HepG2 (cell line): ENCODE measurements around the gene ZNF467. TPM values are rescaled to one million over a fixed set of nuclear protein-coding genes. Genes with fewer than 3 reads are reported as not detected.

ENCODE experiments used
- FOXM1 ChIP-seq: sonication (generic); formaldehyde crosslinking; IDR thresholded peaks from 2 replicates; pipeline ENCODE4 v1.5.0; 2020; ENCODE audit warnings: missing genetic modification reagents
- KLF15 ChIP-seq: sonication (generic); formaldehyde crosslinking; IDR thresholded peaks from 2 replicates; pipeline ENCODE4 v1.8.1; 2023; ENCODE audit warnings: borderline replicate concordance, mild to moderate bottlenecking, inconsistent platforms, missing genetic modification reagents, mixed read lengths
- RAD51 ChIP-seq: fragments of 450-650 bp; IDR thresholded peaks from 2 replicates; pipeline ENCODE4 v1.6.1; 2016; ENCODE audit warnings: borderline replicate concordance
- SCMH1 ChIP-seq: sonication (generic); formaldehyde crosslinking; IDR thresholded peaks from 2 replicates; pipeline ENCODE4 v1.9.0; 2021; ENCODE audit warnings: missing genetic modification reagents, mild to moderate bottlenecking, borderline replicate concordance
- YEATS2 ChIP-seq: sonication (generic); formaldehyde crosslinking; IDR thresholded peaks from 2 replicates; pipeline ENCODE4 v1.4.0; 2020; ENCODE audit warnings: missing genetic modification reagents, borderline replicate concordance
- ZNF549 ChIP-seq: sonication (generic); formaldehyde crosslinking; IDR thresholded peaks from 2 replicates; pipeline ENCODE4 v1.5.0; 2020; ENCODE audit warnings: missing genetic modification reagents
- ZNF746 ChIP-seq: sonication (generic); formaldehyde crosslinking; IDR thresholded peaks from 2 replicates; pipeline ENCODE4 v1.8.0; 2022; ENCODE audit warnings: mild to moderate bottlenecking, missing genetic modification reagents
- ZNF749 ChIP-seq: sonication (generic); formaldehyde crosslinking; IDR thresholded peaks from 2 replicates; pipeline ENCODE4 v1.8.0; 2022; ENCODE audit warnings: mild to moderate bottlenecking, missing genetic modification reagents, moderate library complexity, borderline replicate concordance
- polyA plus RNA-seq, 8 experiments: library from polyadenylated mRNA; depleted of rRNA in 3 of 8; stranded (reverse) in 7 of 8; unstranded in 1 of 8; fragments of >200 nt; fragmentation: Illumina TruSeq in 4 of 8; extraction: Trizol in 4 of 8; gene quantifications; 2 replicates each; pipeline versions ENCODE4 v1.2.1 to v1.2.3, GENCODE V29; 2011 to 2016; ENCODE audit warnings: low read depth in 4 of 8, missing spikeins in 1 of 8, mixed read lengths in 1 of 8; ENCODE audit not compliant: insufficient read depth in 1 of 8
- total RNA-seq, 5 experiments: library from RNA; depleted of rRNA; stranded (reverse); fragments of >200 nt; fragmentation: Illumina TruSeq; extraction: Trizol; gene quantifications; 2 replicates each; pipeline ENCODE4 v1.2.3, GENCODE V29; 2016; ENCODE audit warnings: low read depth in 1 of 5
- TF ChIP-seq, protein P1 (sequence below): sonication (generic); formaldehyde crosslinking; IDR thresholded peaks from 2 replicates; pipeline ENCODE4 v1.5.1; 2020; ENCODE audit warnings: mild to moderate bottlenecking, missing genetic modification reagents, moderate library complexity
- TF ChIP-seq, protein P2 (sequence below): sonication (generic); formaldehyde crosslinking; IDR thresholded peaks from 2 replicates; pipeline ENCODE4 v1.4.0; 2020; ENCODE audit warnings: missing genetic modification reagents, mild to moderate bottlenecking, borderline replicate concordance
- TF ChIP-seq, protein P3 (sequence below): sonication (generic); formaldehyde crosslinking; IDR thresholded peaks from 2 replicates; pipeline ENCODE4 v1.4.0; 2020; ENCODE audit warnings: missing genetic modification reagents
- TF ChIP-seq, protein P4 (sequence below): sonication (generic); formaldehyde crosslinking; IDR thresholded peaks from 2 replicates; pipeline ENCODE4 v1.5.0; 2020; ENCODE audit warnings: missing genetic modification reagents

ZNF467 gene
- total and polyA plus RNA-seq, 2 of the 13 experiments (the other 11 are each of a cell fraction or from before 2014, with no cell fraction given), result 0.03 TPM; not detected in 1

DNA sequence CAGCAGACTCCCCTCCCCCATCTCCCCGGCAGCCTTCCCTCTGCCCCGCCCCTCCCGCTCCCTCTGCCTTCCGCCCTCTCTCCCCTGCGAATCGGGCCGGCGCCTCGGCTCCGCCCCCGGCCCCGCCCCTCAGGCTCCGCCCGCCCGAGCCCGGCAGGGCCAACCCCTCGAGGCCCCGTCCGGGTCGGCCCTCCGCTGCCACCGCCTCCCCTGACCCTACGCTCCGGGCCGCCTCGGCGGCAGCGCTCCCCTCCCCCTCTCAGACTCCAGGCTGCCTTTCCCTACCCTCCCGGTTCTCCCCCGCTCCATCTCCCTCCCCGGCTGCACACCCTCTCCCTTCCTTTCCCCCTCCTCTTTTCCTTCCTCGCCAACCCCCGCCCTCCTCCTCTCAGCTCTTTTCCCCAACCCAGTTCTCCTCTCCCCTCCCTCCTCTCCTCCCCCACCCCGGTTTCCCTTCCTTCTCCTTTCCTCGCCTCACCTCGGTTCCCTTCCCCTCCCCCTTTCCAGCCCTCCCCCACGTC, 1.6 kb downstream of the ZNF467 start (continued):
- TF ChIP-seq, protein P1, sequence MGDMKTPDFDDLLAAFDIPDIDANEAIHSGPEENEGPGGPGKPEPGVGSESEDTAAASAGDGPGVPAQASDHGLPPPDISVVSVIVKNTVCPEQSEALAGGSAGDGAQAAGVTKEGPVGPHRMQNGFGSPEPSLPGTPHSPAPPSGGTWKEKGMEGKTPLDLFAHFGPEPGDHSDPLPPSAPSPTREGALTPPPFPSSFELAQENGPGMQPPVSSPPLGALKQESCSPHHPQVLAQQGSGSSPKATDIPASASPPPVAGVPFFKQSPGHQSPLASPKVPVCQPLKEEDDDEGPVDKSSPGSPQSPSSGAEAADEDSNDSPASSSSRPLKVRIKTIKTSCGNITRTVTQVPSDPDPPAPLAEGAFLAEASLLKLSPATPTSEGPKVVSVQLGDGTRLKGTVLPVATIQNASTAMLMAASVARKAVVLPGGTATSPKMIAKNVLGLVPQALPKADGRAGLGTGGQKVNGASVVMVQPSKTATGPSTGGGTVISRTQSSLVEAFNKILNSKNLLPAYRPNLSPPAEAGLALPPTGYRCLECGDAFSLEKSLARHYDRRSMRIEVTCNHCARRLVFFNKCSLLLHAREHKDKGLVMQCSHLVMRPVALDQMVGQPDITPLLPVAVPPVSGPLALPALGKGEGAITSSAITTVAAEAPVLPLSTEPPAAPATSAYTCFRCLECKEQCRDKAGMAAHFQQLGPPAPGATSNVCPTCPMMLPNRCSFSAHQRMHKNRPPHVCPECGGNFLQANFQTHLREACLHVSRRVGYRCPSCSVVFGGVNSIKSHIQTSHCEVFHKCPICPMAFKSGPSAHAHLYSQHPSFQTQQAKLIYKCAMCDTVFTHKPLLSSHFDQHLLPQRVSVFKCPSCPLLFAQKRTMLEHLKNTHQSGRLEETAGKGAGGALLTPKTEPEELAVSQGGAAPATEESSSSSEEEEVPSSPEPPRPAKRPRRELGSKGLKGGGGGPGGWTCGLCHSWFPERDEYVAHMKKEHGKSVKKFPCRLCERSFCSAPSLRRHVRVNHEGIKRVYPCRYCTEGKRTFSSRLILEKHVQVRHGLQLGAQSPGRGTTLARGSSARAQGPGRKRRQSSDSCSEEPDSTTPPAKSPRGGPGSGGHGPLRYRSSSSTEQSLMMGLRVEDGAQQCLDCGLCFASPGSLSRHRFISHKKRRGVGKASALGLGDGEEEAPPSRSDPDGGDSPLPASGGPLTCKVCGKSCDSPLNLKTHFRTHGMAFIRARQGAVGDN (CRISPR knock-in tag), result peak; percentile 26; the same call in 1 of the 2 replicates
- TF ChIP-seq FOXM1 (no peak), KLF15 (CRISPR knock-in tag) (no peak), RAD51 (no peak), ZNF746 (0 out of 2 replicates have a peak, but pooled peaks have one; percentile 40), ZNF549 (no peak), YEATS2 (no peak), ZNF749 (CRISPR knock-in tag) (no peak), SCMH1 (CRISPR knock-in tag) (no peak)
- TF ChIP-seq, protein P2, sequence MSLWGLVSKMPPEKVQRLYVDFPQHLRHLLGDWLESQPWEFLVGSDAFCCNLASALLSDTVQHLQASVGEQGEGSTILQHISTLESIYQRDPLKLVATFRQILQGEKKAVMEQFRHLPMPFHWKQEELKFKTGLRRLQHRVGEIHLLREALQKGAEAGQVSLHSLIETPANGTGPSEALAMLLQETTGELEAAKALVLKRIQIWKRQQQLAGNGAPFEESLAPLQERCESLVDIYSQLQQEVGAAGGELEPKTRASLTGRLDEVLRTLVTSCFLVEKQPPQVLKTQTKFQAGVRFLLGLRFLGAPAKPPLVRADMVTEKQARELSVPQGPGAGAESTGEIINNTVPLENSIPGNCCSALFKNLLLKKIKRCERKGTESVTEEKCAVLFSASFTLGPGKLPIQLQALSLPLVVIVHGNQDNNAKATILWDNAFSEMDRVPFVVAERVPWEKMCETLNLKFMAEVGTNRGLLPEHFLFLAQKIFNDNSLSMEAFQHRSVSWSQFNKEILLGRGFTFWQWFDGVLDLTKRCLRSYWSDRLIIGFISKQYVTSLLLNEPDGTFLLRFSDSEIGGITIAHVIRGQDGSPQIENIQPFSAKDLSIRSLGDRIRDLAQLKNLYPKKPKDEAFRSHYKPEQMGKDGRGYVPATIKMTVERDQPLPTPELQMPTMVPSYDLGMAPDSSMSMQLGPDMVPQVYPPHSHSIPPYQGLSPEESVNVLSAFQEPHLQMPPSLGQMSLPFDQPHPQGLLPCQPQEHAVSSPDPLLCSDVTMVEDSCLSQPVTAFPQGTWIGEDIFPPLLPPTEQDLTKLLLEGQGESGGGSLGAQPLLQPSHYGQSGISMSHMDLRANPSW (CRISPR knock-in tag), result no peak
- TF ChIP-seq, protein P3, sequence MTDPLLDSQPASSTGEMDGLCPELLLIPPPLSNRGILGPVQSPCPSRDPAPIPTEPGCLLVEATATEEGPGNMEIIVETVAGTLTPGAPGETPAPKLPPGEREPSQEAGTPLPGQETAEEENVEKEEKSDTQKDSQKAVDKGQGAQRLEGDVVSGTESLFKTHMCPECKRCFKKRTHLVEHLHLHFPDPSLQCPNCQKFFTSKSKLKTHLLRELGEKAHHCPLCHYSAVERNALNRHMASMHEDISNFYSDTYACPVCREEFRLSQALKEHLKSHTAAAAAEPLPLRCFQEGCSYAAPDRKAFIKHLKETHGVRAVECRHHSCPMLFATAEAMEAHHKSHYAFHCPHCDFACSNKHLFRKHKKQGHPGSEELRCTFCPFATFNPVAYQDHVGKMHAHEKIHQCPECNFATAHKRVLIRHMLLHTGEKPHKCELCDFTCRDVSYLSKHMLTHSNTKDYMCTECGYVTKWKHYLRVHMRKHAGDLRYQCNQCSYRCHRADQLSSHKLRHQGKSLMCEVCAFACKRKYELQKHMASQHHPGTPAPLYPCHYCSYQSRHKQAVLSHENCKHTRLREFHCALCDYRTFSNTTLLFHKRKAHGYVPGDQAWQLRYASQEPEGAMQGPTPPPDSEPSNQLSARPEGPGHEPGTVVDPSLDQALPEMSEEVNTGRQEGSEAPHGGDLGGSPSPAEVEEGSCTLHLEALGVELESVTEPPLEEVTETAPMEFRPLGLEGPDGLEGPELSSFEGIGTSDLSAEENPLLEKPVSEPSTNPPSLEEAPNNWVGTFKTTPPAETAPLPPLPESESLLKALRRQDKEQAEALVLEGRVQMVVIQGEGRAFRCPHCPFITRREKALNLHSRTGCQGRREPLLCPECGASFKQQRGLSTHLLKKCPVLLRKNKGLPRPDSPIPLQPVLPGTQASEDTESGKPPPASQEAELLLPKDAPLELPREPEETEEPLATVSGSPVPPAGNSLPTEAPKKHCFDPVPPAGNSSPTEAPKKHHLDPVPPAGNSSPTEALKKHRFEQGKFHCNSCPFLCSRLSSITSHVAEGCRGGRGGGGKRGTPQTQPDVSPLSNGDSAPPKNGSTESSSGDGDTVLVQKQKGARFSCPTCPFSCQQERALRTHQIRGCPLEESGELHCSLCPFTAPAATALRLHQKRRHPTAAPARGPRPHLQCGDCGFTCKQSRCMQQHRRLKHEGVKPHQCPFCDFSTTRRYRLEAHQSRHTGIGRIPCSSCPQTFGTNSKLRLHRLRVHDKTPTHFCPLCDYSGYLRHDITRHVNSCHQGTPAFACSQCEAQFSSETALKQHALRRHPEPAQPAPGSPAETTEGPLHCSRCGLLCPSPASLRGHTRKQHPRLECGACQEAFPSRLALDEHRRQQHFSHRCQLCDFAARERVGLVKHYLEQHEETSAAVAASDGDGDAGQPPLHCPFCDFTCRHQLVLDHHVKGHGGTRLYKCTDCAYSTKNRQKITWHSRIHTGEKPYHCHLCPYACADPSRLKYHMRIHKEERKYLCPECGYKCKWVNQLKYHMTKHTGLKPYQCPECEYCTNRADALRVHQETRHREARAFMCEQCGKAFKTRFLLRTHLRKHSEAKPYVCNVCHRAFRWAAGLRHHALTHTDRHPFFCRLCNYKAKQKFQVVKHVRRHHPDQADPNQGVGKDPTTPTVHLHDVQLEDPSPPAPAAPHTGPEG (CRISPR knock-in tag), result no peak
- TF ChIP-seq, protein P4, sequence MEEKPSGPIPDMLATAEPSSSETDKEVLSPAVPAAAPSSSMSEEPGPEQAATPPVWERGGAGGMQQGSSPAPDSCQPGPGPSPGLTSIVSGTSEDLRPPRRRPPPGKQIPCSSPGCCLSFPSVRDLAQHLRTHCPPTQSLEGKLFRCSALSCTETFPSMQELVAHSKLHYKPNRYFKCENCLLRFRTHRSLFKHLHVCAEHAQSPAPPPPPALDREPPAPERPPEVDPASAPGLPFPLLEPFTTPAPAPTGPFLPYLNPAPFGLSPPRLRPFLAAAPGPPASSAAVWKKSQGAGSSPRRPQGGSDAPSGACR, result no peak
